ENCODE results near the gene CDK17.

DNA sequence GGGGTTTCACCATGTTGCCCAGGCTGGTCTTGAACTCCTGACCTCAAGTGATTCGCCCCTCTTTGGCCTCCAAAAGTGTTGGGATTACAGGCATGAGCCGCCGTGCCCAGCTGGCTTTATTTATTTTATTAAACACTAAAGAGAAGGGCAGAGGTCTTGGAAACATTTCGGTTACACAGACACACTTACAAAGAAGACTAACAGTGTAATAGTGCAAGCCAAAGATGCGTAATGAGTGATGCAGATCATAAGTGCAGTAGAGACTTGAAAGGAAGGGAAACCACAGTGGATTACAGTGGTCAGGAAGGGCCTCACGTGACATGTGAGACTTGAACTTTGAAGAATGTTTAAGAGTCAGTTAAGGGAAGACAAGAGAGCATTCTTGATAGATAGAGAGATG is 33.9 kb upstream of the CDK17 start:
- TF ChIP-seq SUZ12 (IDR thresholded peaks at IDR 0.05; ENCODE audit: extremely low read depth, insufficient read depth, insufficient read length) (no peak), ZNF274 (IDR thresholded peaks at IDR 0.05; ENCODE audit: low read depth, low read length) (no peak), YY1 (IDR thresholded peaks at IDR 0.05; ENCODE audit: insufficient read depth, insufficient read length) (no peak)

Measured in NT2/D1 (cell line).